HG03565 (cell line): ENCODE data around the gene FAM237A.

Source experiments
- ATAC-seq: cut with Tn5 transposase; IDR thresholded peaks from one replicate; pipeline ENCODE4 v1.9.1; 2021; ENCODE audit warnings: mild to moderate bottlenecking, moderate library complexity; ENCODE audit not compliant: unreplicated experiment

Gene FAM237A

DNA sequence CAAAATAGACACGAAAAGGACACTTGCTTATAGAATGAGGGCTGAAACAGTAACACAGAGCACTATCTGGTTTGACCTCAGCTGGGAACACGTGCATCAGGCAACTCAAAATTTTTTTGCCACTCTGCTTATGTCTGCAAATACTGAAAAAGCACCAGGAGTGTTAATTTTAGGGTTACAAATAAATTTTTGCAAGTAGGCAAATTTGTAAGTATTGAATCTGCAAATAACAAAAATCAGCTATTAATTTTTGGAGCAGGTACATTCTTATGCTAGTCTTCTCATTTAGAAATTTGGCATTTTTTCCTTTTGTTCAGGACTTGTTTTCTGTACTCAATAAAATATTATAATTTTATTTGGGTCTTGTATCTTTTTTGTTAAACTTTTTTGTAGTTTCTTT, 46.2 kb downstream of the FAM237A start:
- ATAC-seq, result no peak

GRCh38 chr2:206688990-206689389, 46.7 kb downstream of the FAM237A start:
- ATAC-seq, result no peak

DNA sequence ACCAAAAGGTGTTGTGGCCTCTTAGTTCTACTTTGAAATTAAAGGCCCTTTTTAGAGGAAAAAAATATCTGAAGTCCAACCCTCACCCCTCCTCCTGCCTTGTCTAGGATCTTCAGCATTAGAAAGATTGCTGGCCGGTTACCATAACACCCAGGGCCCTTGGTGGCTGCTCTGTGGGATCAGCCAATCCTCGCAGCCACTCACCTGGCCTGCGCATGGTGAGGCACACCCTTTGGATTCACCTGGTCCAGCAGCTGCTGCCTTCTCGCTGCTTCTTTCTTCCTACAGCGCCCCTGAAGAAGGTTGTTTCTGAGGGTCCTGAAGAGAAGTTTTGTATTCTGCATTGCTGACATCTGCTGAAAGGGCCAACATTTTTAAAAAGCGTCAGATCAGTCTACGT, 50.7 kb downstream of the FAM237A start:
- no peak for ATAC-seq

GRCh38 chr2:206693399-206694137, 51.3 kb downstream of the FAM237A start:
- peak; percentile 56 for ATAC-seq

DNA sequence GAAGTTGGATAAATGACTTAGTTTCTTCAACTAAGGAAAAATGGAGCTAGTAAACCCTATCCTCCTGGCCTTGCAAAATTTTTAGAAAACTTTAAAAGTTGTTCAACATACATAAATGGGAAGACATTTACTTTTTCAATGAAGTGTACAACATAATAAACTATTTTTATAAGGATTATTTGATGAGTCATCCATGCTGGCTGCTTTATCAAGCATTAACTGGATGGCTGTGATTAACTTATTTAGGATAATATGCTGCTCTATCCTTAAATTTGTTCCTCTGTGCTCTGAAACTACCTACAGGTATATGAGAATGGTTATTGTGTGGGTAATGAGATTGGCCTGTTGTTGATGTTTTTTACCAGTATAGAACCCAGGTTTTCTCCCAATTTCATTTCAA, 54.6 kb downstream of the FAM237A start:
- ATAC-seq, result no peak

- ATAC-seq, result no peak
Measured at GRCh38 chr2:206698811-206699210, 56.5 kb downstream of the FAM237A start.
